GM19438 (cell line): ENCODE measurements around the gene ACSF3.
"Not testable (repeated sequence)": the region's sequence is repeated elsewhere in the genome, so short reads cannot be mapped to it uniquely, and the experiment has no call there.

Source experiments
- ATAC-seq: cut with Tn5 transposase; IDR thresholded peaks from one replicate; pipeline ENCODE4 v1.9.1; 2021; ENCODE audit warnings: low read depth; ENCODE audit not compliant: unreplicated experiment

The ACSF3 gene

GRCh38 chr16:89155851-89156739 is 62.4 kb downstream of the ACSF3 start:
- no peak for ATAC-seq

- ATAC-seq, result no peak
Measured at GRCh38 chr16:89156740-89157645, 63.3 kb downstream of the ACSF3 start.

- no peak for ATAC-seq
Measured at GRCh38 chr16:89157778-89158177, 64.1 kb downstream of the ACSF3 start.

GRCh38 chr16:89159066-89159849 is 65.6 kb downstream of the ACSF3 start:
- ATAC-seq, result no peak

GRCh38 chr16:89159850-89160354 is 66.2 kb downstream of the ACSF3 start:
- ATAC-seq, result no peak

- ATAC-seq, result no peak
Measured at GRCh38 chr16:89160977-89161701, 67.5 kb downstream of the ACSF3 start.

GRCh38 chr16:89161763-89162713 is 68.4 kb downstream of the ACSF3 start:
- ATAC-seq, result no peak

GRCh38 chr16:89163297-89163696 is 69.6 kb downstream of the ACSF3 start:
- ATAC-seq, result no peak

GRCh38 chr16:89164436-89164835 is 70.8 kb downstream of the ACSF3 start:
- ATAC-seq, result no peak

GRCh38 chr16:89164847-89165680 is 71.4 kb downstream of the ACSF3 start:
- no peak for ATAC-seq

- not testable (repeated sequence) for ATAC-seq
Measured at GRCh38 chr16:89165681-89165979, 72.0 kb downstream of the ACSF3 start.

GRCh38 chr16:89166696-89167424 is 73.2 kb downstream of the ACSF3 start:
- no peak for ATAC-seq

- ATAC-seq, result no peak
Measured at GRCh38 chr16:89167425-89167941, 73.8 kb downstream of the ACSF3 start.

- ATAC-seq, result no peak
Measured at GRCh38 chr16:89168381-89169189, 74.9 kb downstream of the ACSF3 start.

- no peak for ATAC-seq
Measured at GRCh38 chr16:89169778-89170177, 76.1 kb downstream of the ACSF3 start.
